HTERT RPE-1 (cell line): ENCODE data around the gene TSKU.

Experiments
- in situ Hi-C: fragments of 300-500 bp; cut with MboI; formaldehyde crosslinking; loops from 4 replicates; pipeline ENCODE4 v1.14.3; 2020; ENCODE audit warnings: low sequenced_read_pairs

The TSKU gene

GRCh38 chr11:76750746-76751145 is 32.4 kb upstream of the TSKU start:
- in situ Hi-C loops = no loop called here

- in situ Hi-C loops = no loop called here
Measured at GRCh38 chr11:76752321-76753143, 30.6 kb upstream of the TSKU start.

- in situ Hi-C loops = no loop called here
Measured at GRCh38 chr11:76753449-76753848, 29.7 kb upstream of the TSKU start.

GRCh38 chr11:76753950-76754349 is 29.2 kb upstream of the TSKU start:
- in situ Hi-C loops = no loop called here

- in situ Hi-C loops = no loop called here
Measured at GRCh38 chr11:76756341-76756741, 26.8 kb upstream of the TSKU start.

- in situ Hi-C loops = no loop called here
Measured at GRCh38 chr11:76758311-76758710, 24.8 kb upstream of the TSKU start.

DNA sequence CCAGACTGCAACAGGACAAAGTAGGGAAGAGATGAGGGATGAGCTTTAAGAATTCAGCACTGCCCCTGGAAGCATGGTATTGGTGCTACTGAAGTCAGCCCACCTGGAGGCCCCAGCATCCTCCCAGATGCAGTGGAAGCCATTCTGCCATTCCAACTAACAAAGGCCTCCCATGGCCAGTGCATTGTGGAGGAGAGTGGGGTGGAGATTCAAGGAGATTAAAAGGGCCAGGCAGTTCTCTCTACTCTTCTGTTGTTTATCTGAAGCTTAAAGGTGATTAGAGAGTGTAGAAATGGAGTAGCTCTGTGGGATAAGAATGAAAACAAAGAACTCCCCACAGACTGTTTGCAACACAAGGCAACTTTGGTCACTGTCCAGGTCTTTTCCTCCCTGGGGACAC is 24.1 kb upstream of the TSKU start:
- in situ Hi-C loops = no loop called here

DNA sequence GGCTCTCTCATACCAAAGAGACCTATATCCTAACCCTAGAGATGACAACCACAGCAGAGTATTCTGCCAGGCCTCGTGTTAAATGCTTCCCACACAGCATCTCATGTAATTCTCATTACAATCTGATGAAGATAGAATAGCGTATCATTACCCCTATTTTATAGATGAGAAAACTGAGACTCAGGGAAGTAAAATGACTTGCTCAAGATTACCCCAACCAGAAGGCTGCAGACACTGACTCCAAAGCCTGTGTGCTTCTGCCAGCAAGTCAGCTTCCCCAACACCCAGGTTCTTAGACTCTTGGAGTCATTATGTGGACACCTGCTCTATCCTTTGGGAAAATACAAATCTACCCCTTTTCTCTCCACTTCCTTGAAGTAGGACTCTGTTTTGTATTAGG is 23.6 kb upstream of the TSKU start:
- in situ Hi-C loops = no loop called here

DNA sequence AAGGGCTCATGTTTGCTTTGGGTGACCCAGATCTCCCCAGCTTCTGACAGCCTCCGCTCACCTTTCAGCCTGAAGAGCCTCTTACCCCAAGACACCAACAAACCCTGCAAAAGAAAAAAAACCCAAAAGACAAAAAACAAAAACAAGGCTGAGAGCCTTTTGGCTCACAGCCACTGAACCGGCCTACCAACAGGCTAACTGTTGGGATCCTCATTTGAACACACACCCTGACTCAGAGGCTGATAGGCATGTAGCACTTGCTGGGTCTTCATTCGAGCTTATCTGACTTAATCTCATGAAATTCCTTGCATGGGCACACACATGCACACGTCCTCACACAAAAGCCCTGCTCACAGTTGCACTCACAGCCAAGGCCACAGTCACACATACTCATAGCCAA is 22.9 kb upstream of the TSKU start:
- in situ Hi-C loops = no loop called here

GRCh38 chr11:76761718-76762355 is 21.3 kb upstream of the TSKU start:
- in situ Hi-C loops = no loop called here

- in situ Hi-C loops = no loop called here
Measured at GRCh38 chr11:76762356-76762752, 20.8 kb upstream of the TSKU start.

GRCh38 chr11:76762867-76763572 is 20.1 kb upstream of the TSKU start:
- in situ Hi-C loops = no loop called here

GRCh38 chr11:76763573-76764346 is 19.4 kb upstream of the TSKU start:
- in situ Hi-C loops = no loop called here

- in situ Hi-C loops = no loop called here
Measured at GRCh38 chr11:76764941-76765665, 18.1 kb upstream of the TSKU start.

DNA sequence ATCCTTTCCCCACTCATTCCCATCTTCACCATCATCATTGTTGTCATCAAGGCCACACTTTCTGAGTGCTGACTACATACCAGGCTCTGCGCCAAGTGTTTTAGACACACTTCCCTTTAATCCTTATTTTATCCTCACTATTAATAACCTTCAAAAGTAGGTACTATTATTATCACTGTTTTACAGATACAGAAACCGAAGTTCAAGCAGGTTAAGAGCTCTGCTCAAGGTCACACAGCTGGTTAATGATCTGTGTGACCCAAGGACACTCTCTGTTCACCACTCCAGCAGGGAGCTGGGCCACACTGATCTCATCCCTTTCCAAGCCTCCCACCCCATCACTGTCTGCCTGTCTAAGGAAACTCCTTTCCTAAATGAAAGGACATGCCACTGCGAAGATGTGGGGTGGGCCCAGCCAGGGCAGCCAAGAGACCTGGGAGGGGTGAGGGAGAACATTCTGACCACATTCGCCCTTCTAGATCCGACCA is 17.2 kb upstream of the TSKU start:
- in situ Hi-C loops = no loop called here

- in situ Hi-C loops = no loop called here
Measured at GRCh38 chr11:76766521-76766920, 16.6 kb upstream of the TSKU start.

DNA sequence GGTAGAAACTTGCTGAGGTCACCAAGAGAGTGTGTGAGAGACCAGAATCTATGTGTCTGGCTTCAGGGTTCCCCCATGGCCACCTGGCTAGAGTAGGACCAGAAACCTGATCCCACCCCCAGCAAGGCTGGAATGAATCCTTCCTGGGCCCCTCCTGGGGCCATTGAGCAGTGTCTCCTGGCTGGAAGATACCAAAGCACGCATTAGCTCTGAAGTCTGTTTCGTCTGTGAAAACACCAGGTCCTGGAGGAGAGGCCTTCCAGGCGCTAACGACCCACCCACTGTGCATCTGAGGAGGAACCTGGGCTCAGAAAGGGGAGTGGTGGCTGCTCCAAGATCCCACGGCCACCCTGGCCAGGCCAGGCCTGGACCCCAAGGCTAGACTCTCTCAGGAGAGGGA is 15.5 kb upstream of the TSKU start:
- in situ Hi-C loops = no loop called here

- in situ Hi-C loops = no loop called here
Measured at GRCh38 chr11:76768088-76768908, 14.9 kb upstream of the TSKU start.

GRCh38 chr11:76768909-76769560 is 14.1 kb upstream of the TSKU start:
- in situ Hi-C loops = no loop called here
